HG02610 (cell line): ENCODE data around the gene ZNF23.

ENCODE experiments used
- ATAC-seq: cut with Tn5 transposase; IDR thresholded peaks from one replicate; pipeline ENCODE4 v1.9.1; 2021; ENCODE audit warnings: mild to moderate bottlenecking, moderate library complexity; ENCODE audit not compliant: unreplicated experiment

ZNF23 gene

GRCh38 chr16:71399801-71400563 is 62.1 kb downstream of the ZNF23 start:
- ATAC-seq, result no peak
